Measurements from ENCODE around the gene KIF9. TPM values are rescaled to one million over a fixed set of nuclear protein-coding genes. Genes with fewer than 3 reads are reported as not detected.

The KIF9 gene
- total RNA-seq, 2 donors from 2014 or later = 3.2 to 4.0 TPM

Other genes with a start within 250 kb of the KIF9 start
- 10 to 100 TPM; 42.9 to 48.7 TPM for gene SETD2, start 118.7 kb downstream of the KIF9 start, total RNA-seq
- gene KLHL18, start 145 bp upstream of the KIF9 start, total RNA-seq = 10 to 100 TPM; 22.6 to 29.0 TPM
- gene PTPN23, start 98.2 kb upstream of the KIF9 start, total RNA-seq = 10 to 100 TPM; 24.1 to 38.8 TPM
- gene SCAP, start 193.1 kb upstream of the KIF9 start, total RNA-seq = 10 to 100 TPM; 57.3 to 60.4 TPM
- 10 to 100 TPM; 44.4 to 45.5 TPM for gene ELP6, start 230.9 kb upstream of the KIF9 start, total RNA-seq

All from activated T-cell treated with anti-CD3 and anti-CD28 coated beads, Interleukin-2, amount 50 U/mL, for 72 hours (primary cell).